Lung (tissue), 12 donors: Measurements from ENCODE around the gene SCO1. TPM values are rescaled to one million over a fixed set of nuclear protein-coding genes. Genes with fewer than 3 reads are reported as not detected.
"Not testable (repeated sequence)": the region's sequence is repeated elsewhere in the genome, so short reads cannot be mapped to it uniquely, and the experiment has no call there.

Source experiments
- ATAC-seq: fragments of 200-7000 bp; cut with Tn5 transposase; one replicate; pipeline ENCODE4 v1.9.1; 2020; ENCODE audit warnings: moderate number of reproducible peaks; ENCODE audit not compliant: insufficient read depth, low FRiP score
- DNase-seq, 3 donors: peaks; one replicate each; pipeline ENCODE4 v3.0.0-alpha.2; 2013 to 2017
- H3K27ac ChIP-seq, 2 donors: one replicate each; pipeline ENCODE4 v1.5.1; 2013; ENCODE audit warnings: mild to moderate bottlenecking in 2 of 2, moderate library complexity in 2 of 2, control low read depth in 1 of 2, inconsistent platforms in 1 of 2, low read depth in 1 of 2, low read length in 1 of 2
- H3K27me3 ChIP-seq, 3 donors: one replicate each; pipeline ENCODE4 v1.5.1; 2013; ENCODE audit warnings: low read length in 2 of 3; ENCODE audit not compliant: control insufficient read depth in 3 of 3, insufficient read depth in 3 of 3
- H3K36me3 ChIP-seq, 4 donors: one replicate each; pipeline ENCODE4 v1.5.1; 2013; ENCODE audit warnings: low read length in 4 of 4, mild to moderate bottlenecking in 1 of 4, moderate library complexity in 1 of 4; ENCODE audit not compliant: control insufficient read depth in 4 of 4, insufficient read depth in 4 of 4
- H3K4me1 ChIP-seq, 5 donors: one replicate each; pipeline ENCODE4 v1.5.1; 2013; ENCODE audit warnings: low read length in 5 of 5, mild to moderate bottlenecking in 2 of 5, moderate library complexity in 1 of 5; ENCODE audit not compliant: control insufficient read depth in 5 of 5, insufficient read depth in 5 of 5
- H3K4me3 ChIP-seq: one replicate; pipeline ENCODE4 v1.5.1; 2013; ENCODE audit warnings: mild to moderate bottlenecking, control low read depth, moderate library complexity
- H3K9ac ChIP-seq, 2 donors: one replicate each; pipeline ENCODE4 v1.5.1; 2013; ENCODE audit warnings: low read length in 2 of 2, control low read depth in 1 of 2; ENCODE audit not compliant: insufficient read depth in 1 of 2
- H3K9me3 ChIP-seq, 4 donors: one replicate each; pipeline ENCODE4 v1.5.1; 2013; ENCODE audit warnings: low read length in 3 of 4, mild to moderate bottlenecking in 1 of 4, moderate library complexity in 1 of 4; ENCODE audit not compliant: control insufficient read depth in 4 of 4, insufficient read depth in 3 of 4
- CTCF ChIP-seq: IDR thresholded peaks from 2 replicates; pipeline ENCODE4 v1.5.1; 2012; ENCODE audit warnings: mild to moderate bottlenecking; ENCODE audit errors: control extremely low read depth, extremely low read depth
- WGBS, 2 donors: extraction: QIAGEN DNeasy Blood & Tissue Kit; methylation state at CpG; one replicate each; pipeline ENCODE4 v1.1.7; 2013; 5-methylcytosine and 5-hydroxymethylcytosine counted together
- polyA plus RNA-seq, 2 donors: library from polyadenylated mRNA; stranded (reverse); fragments of 200-250 nt; gene quantifications; one replicate each; pipeline ENCODE4 v1.2.1, GENCODE V29; 2013
- total RNA-seq, 2 donors: library from RNA; depleted of rRNA in 1 of 2; stranded (reverse); fragments of >200 nt in 1 of 2; gene quantifications; one replicate each; pipeline ENCODE4 v1.2.1, GENCODE V29; 2014 to 2021
- donor health status: control.
- donor health status: control.
- donor health status: Bipolar disorder and iron deficiency.
- donor health status: healthy.
- donor health status: DM: yes; HTN: yes; CAD: no.

Gene SCO1
- total and polyA plus RNA-seq, 4 donors, result 5.9 to 30.5 (median 25.5) TPM

GRCh38 chr17:10731408-10731879 lies 34.1 kb upstream of the SCO1 start:
- Histone ChIP-seq H3K36me3 (peaks cover 0 to 3% (median under 1%) of the 10 kb centered on the region in 4 donors), H3K27ac (no peak overlapping the region), H3K9ac (no peak overlapping the region), H3K4me1 (peaks cover 0 to 9% (median 0%) of the 10 kb centered on the region in 5 donors), H3K9me3 (no peaks in the 10 kb centered on the region), H3K4me3 (no peak overlapping the region), H3K27me3 (no peaks in the 10 kb centered on the region)
- WGBS, 2 donors, result 96 to 98% methylated on average over 6 of the region's 6 CpGs
- ATAC-seq, result no peak
- TF ChIP-seq CTCF, result no peak
- DNase-seq, result no peak

DNA sequence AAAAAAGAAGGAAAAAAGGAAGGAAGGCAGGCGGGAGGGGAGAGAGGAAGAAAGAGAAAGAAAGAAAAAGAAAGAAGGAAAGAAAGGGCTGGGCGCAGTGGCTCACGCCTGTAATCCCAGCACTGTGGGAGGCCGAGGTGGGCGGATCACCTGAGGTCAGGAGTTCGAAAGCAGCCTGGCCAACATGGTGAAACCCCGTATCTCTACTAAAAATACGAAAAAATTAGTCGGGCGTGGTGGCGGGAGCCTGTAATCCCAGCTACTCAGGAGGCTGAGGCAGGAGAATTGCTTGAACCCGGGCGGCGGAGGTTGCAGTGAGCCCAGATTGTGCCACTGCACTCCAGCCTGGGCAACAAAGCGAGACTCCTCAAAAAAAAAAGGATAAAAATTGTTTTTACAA lies 32.9 kb upstream of the SCO1 start:
- not testable (repeated sequence) for H3K9me3 ChIP-seq, H3K27me3 ChIP-seq, ATAC-seq, H3K4me1 ChIP-seq, DNase-seq, H3K4me3 ChIP-seq
- Histone ChIP-seq H3K36me3 (peaks cover 0 to 11% (median 2%) of the 10 kb centered on the region in 4 donors), H3K27ac (peak overlapping the region; percentile 95), H3K9ac (peak overlapping the region; percentile 11 to 70)
- WGBS, 2 donors, result 13 to 14% methylated on average over 15 of the region's 15 CpGs

DNA sequence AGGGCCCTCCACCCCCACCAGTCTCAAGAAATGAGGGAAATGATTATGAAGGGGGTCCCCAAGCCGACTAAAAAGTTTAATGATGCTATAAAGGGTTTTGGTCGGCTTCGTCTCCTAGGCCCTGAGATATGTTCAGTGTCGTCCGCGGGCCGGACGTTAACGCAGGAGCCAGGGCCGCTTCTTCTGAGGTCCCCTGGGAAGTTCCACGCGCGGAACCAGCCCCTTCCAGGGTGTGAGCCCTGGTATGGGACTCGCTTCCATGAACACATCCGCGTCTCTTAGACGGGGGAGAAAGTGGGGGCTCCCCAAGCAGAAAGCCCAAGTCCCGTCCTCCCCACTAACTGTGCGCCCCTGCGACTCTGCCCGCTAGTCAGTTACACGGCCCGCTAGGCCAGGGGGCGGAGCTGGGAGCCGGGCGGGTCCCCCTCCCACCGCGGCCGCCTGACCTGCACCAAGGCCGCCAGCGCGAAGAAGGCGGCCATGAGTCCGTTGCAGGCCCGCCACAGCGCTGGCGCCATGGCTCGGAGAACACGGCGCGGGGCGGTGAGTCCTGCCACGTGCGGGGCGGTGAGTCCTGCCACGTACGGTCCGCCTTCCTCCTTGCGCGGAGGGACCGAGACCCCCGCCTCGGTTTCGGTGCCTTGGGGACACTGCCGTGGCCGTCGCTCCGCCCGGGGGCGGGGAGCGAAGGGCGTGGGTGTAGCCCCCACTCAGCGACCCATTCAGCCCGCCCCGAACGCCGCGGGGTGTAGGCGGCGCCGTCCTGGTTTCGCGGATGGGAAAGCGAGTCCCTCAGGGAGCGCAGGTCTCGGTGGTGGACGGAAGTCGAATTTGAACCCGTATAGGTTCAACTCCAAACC lies 32.2 kb upstream of the SCO1 start, which contains the start of gene TMEM220:
TSS of gene TMEM220 (minus strand) at position 690 of the 860 bp plus-strand sequence. CDS start at position 518, 172 bp downstream.
- H3K27me3 ChIP-seq, result no peaks in the 10 kb centered on the region
- no peak for TF ChIP-seq CTCF
- H3K4me1 ChIP-seq, result peaks cover 0 to 9% (median 0%) of the 10 kb centered on the region in 5 donors
- H3K4me3 ChIP-seq, result peak within 1 kb of the TSS; percentile 58
- peak; percentile 93 for ATAC-seq
- 1 to 2% methylated on average over 79 of the region's 79 CpGs for WGBS, 2 donors
- H3K9me3 ChIP-seq, result no peaks in the 10 kb centered on the region
- H3K9ac ChIP-seq, result peak within 1 kb of the TSS; percentile 70 to 81
- DNase-seq, result peak; percentile 88 to 91 (median 90)
- peaks cover 2 to 15% (median 4%) of the 10 kb centered on the region in 4 donors for H3K36me3 ChIP-seq
- H3K27ac ChIP-seq, result peak within 1 kb of the TSS; percentile 95

GRCh38 chr17:10728331-10728892 lies 31.1 kb upstream of the SCO1 start:
- no peak overlapping the region for H3K4me3 ChIP-seq
- no peak for ATAC-seq
- H3K9ac ChIP-seq, result no peak overlapping the region
- H3K4me1 ChIP-seq, result peaks cover 0 to 9% (median 0%) of the 10 kb centered on the region in 5 donors
- no peaks in the 10 kb centered on the region for H3K27me3 ChIP-seq
- H3K36me3 ChIP-seq, result peaks cover 2 to 15% (median 4%) of the 10 kb centered on the region in 4 donors
- no peaks in the 10 kb centered on the region for H3K9me3 ChIP-seq
- no peak overlapping the region for H3K27ac ChIP-seq
- 94% methylated on average over 10 of the region's 10 CpGs for WGBS, 2 donors
- TF ChIP-seq CTCF, result no peak
- no peak for DNase-seq
